Endothelial cell of umbilical vein (primary cell): Measurements from ENCODE around the gene CDC42EP5.

Experiments
- CTCF ChIP-seq, 2 donors: IDR thresholded peaks; 1 replicate in 1 of 2; 2 replicates in 1 of 2; pipeline ENCODE4 v1.5.1; 2011; ENCODE audit warnings: low read length in 2 of 2, mild to moderate bottlenecking in 2 of 2, moderate library complexity in 2 of 2, control low read depth in 1 of 2, inconsistent platforms in 1 of 2, low read depth in 1 of 2; ENCODE audit not compliant: insufficient read depth in 1 of 2; ENCODE audit errors: extremely low read depth in 1 of 2
- EZH2 ChIP-seq: IDR thresholded peaks from 2 replicates; pipeline ENCODE4 v1.6.1; 2012; ENCODE audit warnings: borderline replicate concordance, low read depth, mild to moderate bottlenecking, moderate library complexity, low read length, inconsistent platforms; ENCODE audit not compliant: severe bottlenecking
- FOS ChIP-seq: IDR thresholded peaks from 2 replicates; pipeline ENCODE4 v1.6.1; 2011; ENCODE audit warnings: mild to moderate bottlenecking, low read length, moderate library complexity, borderline replicate concordance; ENCODE audit not compliant: insufficient read depth
- GATA2 ChIP-seq: IDR thresholded peaks from 2 replicates; pipeline ENCODE4 v1.7.0; 2011; ENCODE audit warnings: low read depth, mild to moderate bottlenecking, moderate library complexity, mixed read lengths, low read length; ENCODE audit not compliant: insufficient read length, insufficient read depth
- JUN ChIP-seq: IDR thresholded peaks from 2 replicates; pipeline ENCODE4 v1.6.1; 2011; ENCODE audit warnings: borderline replicate concordance, low read depth; ENCODE audit not compliant: insufficient read length, insufficient read depth
- MAX ChIP-seq: IDR thresholded peaks from 2 replicates; pipeline ENCODE4 v1.6.1; 2011; ENCODE audit not compliant: insufficient read depth, insufficient read length
- MYC ChIP-seq: IDR thresholded peaks from one replicate; pipeline ENCODE4 v1.6.1; 2011; ENCODE audit warnings: mild to moderate bottlenecking, low read depth, low read length
- POLR2A ChIP-seq: IDR thresholded peaks from 2 replicates; pipeline ENCODE4 v1.6.1; 2012; ENCODE audit warnings: low read depth, mild to moderate bottlenecking, control low read depth, low read length
- POLR2AphosphoS5 ChIP-seq: IDR thresholded peaks from 2 replicates; pipeline ENCODE4 v1.6.1; 2012; ENCODE audit warnings: low read depth, mild to moderate bottlenecking, control low read depth, low read length, moderate library complexity; ENCODE audit not compliant: insufficient read depth

- TF ChIP-seq CTCF (IDR thresholded peaks at IDR 0.05; ENCODE audit: extremely low read depth in 1 of 2, insufficient read depth in 1 of 2, low read depth in 1 of 2, low read length in 2 of 2) (no peak), MAX (no peak), POLR2AphosphoS5 (peak; percentile 68), POLR2A (no peak), MYC (no peak), EZH2 (no peak), JUN (no peak), GATA2 (no peak), FOS (no peak)
Measured at GRCh38 chr19:54473071-54473891, at the start of gene CDC42EP5.
